ENCODE results near the gene STK25.
"Not testable (repeated sequence)": the region's sequence is repeated elsewhere in the genome, so short reads cannot be mapped to it uniquely, and the experiment has no call there.

The STK25 gene

GRCh38 chr2:241507430-241508239, 749 bp downstream of the STK25 start:
- no peak for DNase-seq

- DNase-seq, result no peak
Measured at GRCh38 chr2:241506793-241507429, 1.5 kb downstream of the STK25 start.

- not testable (repeated sequence) for DNase-seq
Measured at GRCh38 chr2:241506317-241506716, 2.1 kb downstream of the STK25 start.

GRCh38 chr2:241505781-241506201, 2.6 kb downstream of the STK25 start:
- no peak for DNase-seq

- no peak for DNase-seq
Measured at GRCh38 chr2:241505086-241505780, 3.2 kb downstream of the STK25 start.

GRCh38 chr2:241503776-241504392, 4.5 kb downstream of the STK25 start:
- no peak for DNase-seq

- no peak for DNase-seq
Measured at GRCh38 chr2:241502281-241502680, 6.1 kb downstream of the STK25 start.

- no peak for DNase-seq
Measured at GRCh38 chr2:241501551-241501950, 6.8 kb downstream of the STK25 start.

- no peak for DNase-seq
Measured at GRCh38 chr2:241501099-241501541, 7.3 kb downstream of the STK25 start.

GRCh38 chr2:241500431-241500975, 7.9 kb downstream of the STK25 start:
- DNase-seq, result no peak

GRCh38 chr2:241500016-241500415, 8.4 kb downstream of the STK25 start:
- DNase-seq, result no peak

GRCh38 chr2:241499146-241499965, 9.0 kb downstream of the STK25 start:
- no peak for DNase-seq

GRCh38 chr2:241498115-241499070, 10.0 kb downstream of the STK25 start:
- no peak for DNase-seq

- no peak for DNase-seq
Measured at GRCh38 chr2:241496904-241497877, 11.2 kb downstream of the STK25 start.

GRCh38 chr2:241496003-241496707, 12.2 kb downstream of the STK25 start:
- no peak for DNase-seq

GRCh38 chr2:241495172-241496002, 13.0 kb downstream of the STK25 start:
- DNase-seq, result no peak

- DNase-seq, result no peak
Measured at GRCh38 chr2:241494311-241494908, 14.0 kb downstream of the STK25 start.
